ENCODE results near the gene IGFLR1. TPM values are rescaled to one million over a fixed set of nuclear protein-coding genes. Genes with fewer than 3 reads are reported as not detected.
A peak's percentile ranks its signal among the peaks of the same experiment; 100 is the strongest.

Gene IGFLR1
- polyA plus RNA-seq, 3 donors = 80.5 to 144 (median 119) TPM

DNA sequence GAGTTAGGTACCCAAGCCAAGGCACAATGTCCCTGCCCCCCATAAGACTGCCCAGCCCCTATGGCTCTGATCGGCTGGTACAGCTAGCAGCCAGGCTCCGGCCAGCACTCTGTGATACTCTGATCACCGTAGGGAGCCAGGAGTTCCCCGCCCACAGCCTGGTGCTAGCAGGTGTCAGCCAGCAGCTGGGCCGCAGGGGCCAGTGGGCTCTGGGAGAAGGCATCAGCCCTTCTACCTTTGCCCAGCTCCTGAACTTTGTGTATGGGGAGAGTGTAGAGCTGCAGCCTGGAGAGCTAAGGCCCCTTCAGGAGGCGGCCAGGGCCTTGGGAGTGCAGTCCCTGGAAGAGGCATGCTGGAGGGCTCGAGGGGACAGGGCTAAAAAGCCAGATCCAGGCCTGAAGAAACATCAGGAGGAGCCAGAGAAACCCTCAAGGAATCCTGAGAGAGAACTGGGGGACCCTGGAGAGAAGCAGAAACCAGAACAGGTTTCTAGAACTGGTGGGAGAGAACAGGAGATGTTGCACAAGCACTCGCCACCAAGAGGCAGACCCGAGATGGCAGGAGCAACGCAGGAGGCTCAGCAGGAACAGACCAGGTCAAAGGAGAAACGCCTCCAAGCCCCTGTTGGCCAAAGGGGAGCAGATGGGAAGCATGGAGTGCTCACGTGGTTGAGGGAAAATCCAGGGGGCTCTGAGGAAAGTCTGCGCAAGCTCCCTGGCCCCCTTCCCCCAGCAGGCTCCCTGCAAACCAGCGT, 27.5 kb downstream of the IGFLR1 start:
- no peak overlapping the region for H2AFZ ChIP-seq (ENCODE audit: insufficient read depth, low read depth, low read length, poor library complexity, severe bottlenecking)
- H3K4me1 Mint-ChIP-seq = peaks cover 28% of the 10 kb centered on the region

More for the DNA sequence above, 27.5 kb downstream of the IGFLR1 start:
- H3K36me3 Mint-ChIP-seq = peaks cover 0 to 2% of the 10 kb centered on the region in 2 donors
- H3K9me3 ChIP-seq (replicated peaks in 1 of 2; ENCODE audit: control insufficient read depth in 1 of 2, insufficient read depth in 1 of 2, low read length in 2 of 2) = no peaks in the 10 kb centered on the region
- H4K20me1 ChIP-seq (ENCODE audit: insufficient read depth, low read length) = peaks cover 14% of the 10 kb centered on the region
- H3K4me2 ChIP-seq (replicated peaks; ENCODE audit: extremely low read depth, low read length, poor library complexity, severe bottlenecking) = no peak overlapping the region
- peaks cover 23 to 35% of the 10 kb centered on the region in 2 donors for H3K4me1 ChIP-seq (ENCODE audit: control insufficient read depth in 1 of 2, insufficient read depth in 2 of 2, low read length in 2 of 2)
- DNase-seq = no peak
- no peaks in the 10 kb centered on the region for H3K9me3 Mint-ChIP-seq
- peaks cover 18% of the 10 kb centered on the region for H3K79me2 ChIP-seq (ENCODE audit: insufficient read depth, low read length)
- no peak overlapping the region for H3K4me3 ChIP-seq (replicated peaks in 1 of 3; ENCODE audit: low read depth in 2 of 3, low read length in 3 of 3)
- H3K27ac Mint-ChIP-seq = peak overlapping the region in 2 of 7 donors; percentile 26 to 70
- no peak for TF ChIP-seq CTCF (IDR thresholded peaks at IDR 0.05)
- intact Hi-C loops (cut with micrococcal nuclease) = loop anchor here in 1 of 2 donors (5.0 kb wide), 2 partner anchors 87 to 167 kb away; partner anchors contain the start of genes RBM42 and TMEM147
- H3K27ac ChIP-seq (ENCODE audit: low read depth in 1 of 2, low read length in 2 of 2) = no peak overlapping the region
- H3K27me3 ChIP-seq (ENCODE audit: control insufficient read depth in 2 of 2, insufficient read depth in 2 of 2, low read length in 2 of 2) = no peaks in the 10 kb centered on the region
- H3K9ac ChIP-seq (ENCODE audit: insufficient read depth, low read length, poor library complexity, severe bottlenecking) = no peak overlapping the region
- H3K4me3 Mint-ChIP-seq = no peak overlapping the region
- 65% methylated on average over 11 of the region's 14 CpGs for whole genome bisulfite sequencing (ENCODE audit: insufficient coverage)
- peaks cover 0 to 5% of the 10 kb centered on the region in 2 donors for H3K36me3 ChIP-seq (replicated peaks in 1 of 2; ENCODE audit: control insufficient read depth in 1 of 2, insufficient read depth in 2 of 2, low read length in 2 of 2)
- peaks cover 5 to 6% (median 6%) of the 10 kb centered on the region in 3 donors for H3K27me3 Mint-ChIP-seq (ENCODE audit: low read depth in 3 of 3)
